Fibroblast of skin of back (primary cell): Measurements from ENCODE around the gene ADISSP. TPM values are rescaled to one million over a fixed set of nuclear protein-coding genes. Genes with fewer than 3 reads are reported as not detected.

Source experiments
- DNase-seq: peaks from one replicate; pipeline ENCODE4 v3.0.0-alpha.2; 2013
- polyA plus RNA-seq, 2 experiments: library from polyadenylated mRNA; unstranded; fragments of 120-200 nt; gene quantifications; one replicate each; pipeline ENCODE4 v1.2.1, GENCODE V29; 2013; ENCODE audit not compliant: insufficient read length in 2 of 2

The ADISSP gene
- polyA plus RNA-seq (2013, experiment 1 of 2; ENCODE audit: insufficient read length) = 54.9 TPM
- 30.1 TPM for polyA plus RNA-seq (2013, experiment 2 of 2; ENCODE audit: insufficient read length)

- DNase-seq = peak; percentile 98
These were observed at the start of gene ADISSP for GRCh38 chr20:3767427-3768341. Gene ADISSP (minus strand): TSS chr20:3767753. CDS start chr20:3760100, 7,653 bp downstream.

GRCh38 chr20:3815703-3816315, 48.3 kb upstream of the ADISSP start:
- no peak for DNase-seq

GRCh38 chr20:3814928-3815495, 47.5 kb upstream of the ADISSP start:
- DNase-seq = no peak

GRCh38 chr20:3813848-3814581, 46.5 kb upstream of the ADISSP start:
- DNase-seq = no peak

- no peak for DNase-seq
These were observed 45.7 kb upstream of the ADISSP start for GRCh38 chr20:3812975-3813847.

GRCh38 chr20:3812259-3812681, 44.7 kb upstream of the ADISSP start:
- no peak for DNase-seq

GRCh38 chr20:3811467-3812258, 44.1 kb upstream of the ADISSP start:
- DNase-seq = peak; percentile 99

- DNase-seq = no peak
These were observed 41.0 kb upstream of the ADISSP start for GRCh38 chr20:3808544-3808943.

- no peak for DNase-seq
These were observed 37.2 kb upstream of the ADISSP start for GRCh38 chr20:3804781-3805180.

GRCh38 chr20:3804254-3804751, 36.8 kb upstream of the ADISSP start:
- DNase-seq = no peak

GRCh38 chr20:3803854-3804253, 36.3 kb upstream of the ADISSP start:
- no peak for DNase-seq

- no peak for DNase-seq
These were observed 35.7 kb upstream of the ADISSP start for GRCh38 chr20:3803289-3803688.

- DNase-seq = no peak
These were observed 35.1 kb upstream of the ADISSP start for GRCh38 chr20:3802524-3803239.

GRCh38 chr20:3801846-3802245, 34.3 kb upstream of the ADISSP start:
- no peak for DNase-seq

GRCh38 chr20:3801299-3801698, 33.7 kb upstream of the ADISSP start:
- DNase-seq = no peak

GRCh38 chr20:3800878-3801260, 33.3 kb upstream of the ADISSP start:
- no peak for DNase-seq

GRCh38 chr20:3800256-3800877, 32.8 kb upstream of the ADISSP start:
- DNase-seq = no peak

GRCh38 chr20:3798908-3799248, 31.3 kb upstream of the ADISSP start:
- no peak for DNase-seq

- DNase-seq = no peak
These were observed 30.8 kb upstream of the ADISSP start for GRCh38 chr20:3798373-3798768.
